Left ventricle myocardium inferior (tissue), 1 donor: Measurements from ENCODE around the gene RMND5B. TPM values are rescaled to one million over a fixed set of nuclear protein-coding genes. Genes with fewer than 3 reads are reported as not detected.
"Not testable (repeated sequence)": the region's sequence is repeated elsewhere in the genome, so short reads cannot be mapped to it uniquely, and the experiment has no call there.

Experiments
- DNase-seq: peaks from one replicate; pipeline ENCODE4 v3.0.0-alpha.2; 2020
- H3K27ac ChIP-seq: fragments of 200-600 bp; replicated peaks from 2 replicates; pipeline ENCODE4 v1.8.0; 2021
- H3K27me3 ChIP-seq: fragments of 200-600 bp; 2 replicates; pipeline ENCODE4 v1.8.0; 2021; ENCODE audit warnings: low read depth
- H3K36me3 ChIP-seq: fragments of 200-600 bp; 2 replicates; pipeline ENCODE4 v1.8.0; 2021
- H3K4me1 ChIP-seq: fragments of 200-600 bp; 2 replicates; pipeline ENCODE4 v1.8.0; 2021
- H3K4me3 ChIP-seq: fragments of 200-600 bp; 2 replicates; pipeline ENCODE4 v1.8.0; 2021; ENCODE audit warnings: mild to moderate bottlenecking, moderate library complexity
- H3K9me3 ChIP-seq: fragments of 200-600 bp; replicated peaks from 2 replicates; pipeline ENCODE4 v1.8.0; 2021
- CTCF ChIP-seq: fragments of 200-600 bp; IDR thresholded peaks from 2 replicates; pipeline ENCODE4 v1.8.0; 2021; ENCODE audit warnings: antibody characterized with exemption, mild to moderate bottlenecking, borderline replicate concordance
- intact Hi-C: fragments of 100-400 bp; cut with micrococcal nuclease; formaldehyde crosslinking; loops from one replicate; pipeline ENCODE4 v1.11.0; 2022
- long read RNA-seq: library from polyadenylated mRNA; unstranded; transcript quantifications from one replicate; pipeline ENCODE4 v2.0.0, GENCODE V29; 2021
- total RNA-seq: library from RNA; stranded (reverse); fragmentation: NEBNext Ultra II Directional; extraction: Animal tissue kit (Norgen Biotek cat#: 25700); gene quantifications from one replicate; pipeline ENCODE4 v1.2.1, GENCODE V29; 2021
- donor health status: DM: no; HTN: yes; CAD: no; lungs with severe emphysema.

RMND5B gene
- total RNA-seq: 38.9 TPM
- long read RNA-seq, full-length matches to known transcripts: 63 of 170 reads
- long read RNA-seq, partial matches to known transcripts: 60 of 170 reads
- long read RNA-seq, other reads (novel, unspliced or antisense): 47 of 170 reads

GRCh38 chr5:178130576-178131445, at the start of gene RMND5B:
Gene RMND5B, plus strand, starts transcription at chr5:178131014. Its CDS starts 7,106 bp downstream, at chr5:178138120.
- Histone ChIP-seq H3K4me1 (peaks cover 45% of the 10 kb centered on the region), H3K27me3 (no peaks in the 10 kb centered on the region), H3K4me3 (peak within 1 kb of the TSS; percentile 73), H3K9me3 (no peaks in the 10 kb centered on the region), H3K36me3 (peaks cover 22% of the 10 kb centered on the region), H3K27ac (peak within 1 kb of the TSS; percentile 98)
- no peak for TF ChIP-seq CTCF
- intact Hi-C loops: no loop called here
- DNase-seq: peak; percentile 88

- Histone ChIP-seq H3K36me3 (no peaks in the 10 kb centered on the region), H3K27me3 (peaks cover 42% of the 10 kb centered on the region), H3K4me1 (no peaks in the 10 kb centered on the region), H3K9me3 (no peaks in the 10 kb centered on the region), H3K27ac (no peak overlapping the region), H3K4me3 (no peak overlapping the region)
- TF ChIP-seq CTCF: no peak
- intact Hi-C loops: no loop called here
- DNase-seq: no peak
Measured at GRCh38 chr5:178081571-178082243, 49.1 kb upstream of the RMND5B start.

- intact Hi-C loops: no loop called here
- no peak for TF ChIP-seq CTCF
- peaks cover 62% of the 10 kb centered on the region for H3K27me3 ChIP-seq
Measured at GRCh38 chr5:178083922-178084321, 46.9 kb upstream of the RMND5B start.

GRCh38 chr5:178085316-178085715, 45.5 kb upstream of the RMND5B start:
- TF ChIP-seq CTCF: no peak
- intact Hi-C loops: no loop called here

More at GRCh38 chr5:178083922-178084321, 46.9 kb upstream of the RMND5B start:
- no peak for DNase-seq
- no peaks in the 10 kb centered on the region for H3K9me3 ChIP-seq
- no peak overlapping the region for H3K27ac ChIP-seq
- H3K36me3 ChIP-seq: no peaks in the 10 kb centered on the region
- H3K4me1 ChIP-seq: no peaks in the 10 kb centered on the region
- H3K4me3 ChIP-seq: no peak overlapping the region

GRCh38 chr5:178086266-178086665, 44.5 kb upstream of the RMND5B start:
- no peaks in the 10 kb centered on the region for H3K36me3 ChIP-seq
- intact Hi-C loops: no loop called here
- no peak for TF ChIP-seq CTCF
- peaks cover 6% of the 10 kb centered on the region for H3K9me3 ChIP-seq
- no peak for DNase-seq
- no peak overlapping the region for H3K4me3 ChIP-seq
- no peaks in the 10 kb centered on the region for H3K4me1 ChIP-seq
- H3K27me3 ChIP-seq: peaks cover 54% of the 10 kb centered on the region
- no peak overlapping the region for H3K27ac ChIP-seq

More at GRCh38 chr5:178085316-178085715, 45.5 kb upstream of the RMND5B start:
- H3K4me3 ChIP-seq: no peak overlapping the region
- no peak overlapping the region for H3K27ac ChIP-seq
- H3K4me1 ChIP-seq: no peaks in the 10 kb centered on the region
- H3K9me3 ChIP-seq: no peaks in the 10 kb centered on the region
- no peak for DNase-seq
- H3K36me3 ChIP-seq: no peaks in the 10 kb centered on the region
- peaks cover 63% of the 10 kb centered on the region for H3K27me3 ChIP-seq

GRCh38 chr5:178087199-178087598, 43.6 kb upstream of the RMND5B start:
- DNase-seq, H3K36me3 ChIP-seq, H3K27ac ChIP-seq, H3K4me3 ChIP-seq, intact Hi-C loops, H3K4me1 ChIP-seq: not testable (repeated sequence)
- H3K27me3 ChIP-seq: peaks cover 45% of the 10 kb centered on the region
- H3K9me3 ChIP-seq: peaks cover 14% of the 10 kb centered on the region
